Nephron (organoid): ENCODE measurements around the gene KCNK16.

Experiments used
- H3K27ac Mint-ChIP-seq, 3 experiments: 2 replicates each; pipeline ENCODE4 v1.8.0; 2020; ENCODE audit warnings: mixed read lengths in 3 of 3, mild to moderate bottlenecking in 2 of 3, moderate library complexity in 1 of 3
- H3K27me3 Mint-ChIP-seq: 2 replicates; pipeline ENCODE4 v1.8.0; 2021; ENCODE audit warnings: low read depth, mild to moderate bottlenecking, moderate library complexity, mixed read lengths
- H3K36me3 Mint-ChIP-seq: 2 replicates; pipeline ENCODE4 v1.8.0; 2020; ENCODE audit warnings: low read depth, mixed read lengths
- H3K4me1 Mint-ChIP-seq: 2 replicates; pipeline ENCODE4 v1.8.0; 2020; ENCODE audit warnings: mixed read lengths
- H3K4me3 Mint-ChIP-seq, 3 experiments: 2 replicates each; pipeline ENCODE4 v1.8.0; 2020; ENCODE audit warnings: mild to moderate bottlenecking in 3 of 3, mixed read lengths in 3 of 3, moderate library complexity in 2 of 3
- H3K9me3 Mint-ChIP-seq: 2 replicates; pipeline ENCODE4 v1.8.0; 2020; ENCODE audit warnings: mixed read lengths
- TF ChIP-seq, protein P1 (sequence below), 3 experiments: fragments of 200-600 bp; sonication (generic); IDR thresholded peaks; one replicate each; pipeline ENCODE4 v1.5.0; 2021; ENCODE audit warnings: antibody characterized with exemption in 3 of 3; ENCODE audit not compliant: unreplicated experiment in 3 of 3

The KCNK16 gene

GRCh38 chr6:39333644-39334438 lies 11.3 kb upstream of the KCNK16 start:
- Mint-ChIP-seq H3K9me3 (no peaks in the 10 kb centered on the region), H3K4me1 (peaks cover 7% of the 10 kb centered on the region), H3K4me3 (no peak overlapping the region), H3K27ac (no peak overlapping the region), H3K36me3 (no peaks in the 10 kb centered on the region), H3K27me3 (peaks cover 55% of the 10 kb centered on the region)
- TF ChIP-seq, protein P1, sequence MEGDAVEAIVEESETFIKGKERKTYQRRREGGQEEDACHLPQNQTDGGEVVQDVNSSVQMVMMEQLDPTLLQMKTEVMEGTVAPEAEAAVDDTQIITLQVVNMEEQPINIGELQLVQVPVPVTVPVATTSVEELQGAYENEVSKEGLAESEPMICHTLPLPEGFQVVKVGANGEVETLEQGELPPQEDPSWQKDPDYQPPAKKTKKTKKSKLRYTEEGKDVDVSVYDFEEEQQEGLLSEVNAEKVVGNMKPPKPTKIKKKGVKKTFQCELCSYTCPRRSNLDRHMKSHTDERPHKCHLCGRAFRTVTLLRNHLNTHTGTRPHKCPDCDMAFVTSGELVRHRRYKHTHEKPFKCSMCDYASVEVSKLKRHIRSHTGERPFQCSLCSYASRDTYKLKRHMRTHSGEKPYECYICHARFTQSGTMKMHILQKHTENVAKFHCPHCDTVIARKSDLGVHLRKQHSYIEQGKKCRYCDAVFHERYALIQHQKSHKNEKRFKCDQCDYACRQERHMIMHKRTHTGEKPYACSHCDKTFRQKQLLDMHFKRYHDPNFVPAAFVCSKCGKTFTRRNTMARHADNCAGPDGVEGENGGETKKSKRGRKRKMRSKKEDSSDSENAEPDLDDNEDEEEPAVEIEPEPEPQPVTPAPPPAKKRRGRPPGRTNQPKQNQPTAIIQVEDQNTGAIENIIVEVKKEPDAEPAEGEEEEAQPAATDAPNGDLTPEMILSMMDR (IDR thresholded peaks at IDR 0.05; ENCODE audit: unreplicated experiment in 3 of 3): no peak

DNA sequence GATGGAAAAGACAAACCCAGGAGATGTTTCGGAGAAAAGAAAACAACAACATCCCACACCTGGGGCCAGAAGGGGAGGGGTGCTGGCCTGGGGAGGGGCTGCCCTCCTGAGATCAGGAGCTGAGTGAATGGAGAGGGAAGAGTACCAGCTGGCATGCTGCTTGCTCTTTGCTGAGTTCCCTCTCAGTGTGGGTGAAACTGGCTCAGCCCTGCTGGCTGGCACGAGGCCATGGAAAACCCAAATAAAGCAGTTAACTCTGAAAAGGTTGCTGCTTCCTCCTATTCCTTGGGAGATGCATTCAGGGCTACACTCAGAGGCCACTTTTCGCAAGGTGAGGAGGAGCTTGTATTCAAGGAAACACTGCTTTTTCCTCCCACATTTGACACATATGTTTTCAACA lies 8.0 kb upstream of the KCNK16 start:
- H3K4me1 Mint-ChIP-seq: no peaks in the 10 kb centered on the region
- no peak overlapping the region for H3K27ac Mint-ChIP-seq
- no peak overlapping the region for H3K4me3 Mint-ChIP-seq
- TF ChIP-seq, protein P1 (IDR thresholded peaks at IDR 0.05; ENCODE audit: unreplicated experiment in 3 of 3): no peak
- no peaks in the 10 kb centered on the region for H3K9me3 Mint-ChIP-seq
- H3K27me3 Mint-ChIP-seq: peaks cover 65% of the 10 kb centered on the region
- H3K36me3 Mint-ChIP-seq: no peaks in the 10 kb centered on the region

GRCh38 chr6:39330057-39330456 lies 7.6 kb upstream of the KCNK16 start:
- no peaks in the 10 kb centered on the region for H3K4me1 Mint-ChIP-seq
- H3K27me3 Mint-ChIP-seq: peaks cover 69% of the 10 kb centered on the region
- no peaks in the 10 kb centered on the region for H3K9me3 Mint-ChIP-seq
- no peak overlapping the region for H3K4me3 Mint-ChIP-seq
- no peaks in the 10 kb centered on the region for H3K36me3 Mint-ChIP-seq
- no peak overlapping the region for H3K27ac Mint-ChIP-seq
- TF ChIP-seq, protein P1 (IDR thresholded peaks at IDR 0.05; ENCODE audit: unreplicated experiment in 3 of 3): no peak

DNA sequence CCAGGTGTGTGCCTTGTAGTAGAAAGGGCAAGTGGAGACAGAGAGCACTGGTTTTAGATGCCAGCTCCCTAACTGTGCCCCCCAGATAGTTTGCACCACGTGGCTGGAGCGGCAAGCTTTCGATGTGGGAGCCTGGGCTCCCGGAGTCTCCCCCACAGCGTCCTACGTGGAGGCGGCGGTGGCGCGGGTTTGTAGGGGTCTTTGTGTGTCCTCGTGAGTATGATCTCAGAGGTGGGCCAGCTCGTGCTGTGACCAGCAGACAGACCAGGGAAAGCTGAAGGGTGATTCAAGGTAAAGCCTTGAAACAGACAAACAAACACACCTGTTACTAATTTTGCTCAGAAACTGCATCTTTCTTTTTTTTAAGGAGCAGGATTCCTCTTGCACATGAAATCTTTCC lies 5.6 kb upstream of the KCNK16 start:
- Mint-ChIP-seq H3K36me3 (no peaks in the 10 kb centered on the region), H3K4me3 (no peak overlapping the region), H3K4me1 (no peaks in the 10 kb centered on the region), H3K27me3 (peaks cover 74% of the 10 kb centered on the region), H3K9me3 (no peaks in the 10 kb centered on the region), H3K27ac (no peak overlapping the region)
- TF ChIP-seq, protein P1 (IDR thresholded peaks at IDR 0.05; ENCODE audit: unreplicated experiment in 3 of 3): no peak

- H3K9me3 Mint-ChIP-seq: no peaks in the 10 kb centered on the region
- H3K4me1 Mint-ChIP-seq: no peaks in the 10 kb centered on the region
- no peak overlapping the region for H3K4me3 Mint-ChIP-seq
- no peak overlapping the region for H3K27ac Mint-ChIP-seq
- TF ChIP-seq, protein P1 (IDR thresholded peaks at IDR 0.05; ENCODE audit: unreplicated experiment in 3 of 3): no peak
- no peaks in the 10 kb centered on the region for H3K36me3 Mint-ChIP-seq
- peaks cover 74% of the 10 kb centered on the region for H3K27me3 Mint-ChIP-seq
These were observed 5.0 kb upstream of the KCNK16 start for GRCh38 chr6:39327507-39327906.

- H3K4me1 Mint-ChIP-seq: no peaks in the 10 kb centered on the region
- H3K27me3 Mint-ChIP-seq: peaks cover 78% of the 10 kb centered on the region
- TF ChIP-seq, protein P1 (IDR thresholded peaks at IDR 0.05; ENCODE audit: unreplicated experiment in 3 of 3): no peak
- H3K9me3 Mint-ChIP-seq: peaks cover 7% of the 10 kb centered on the region
- H3K4me3 Mint-ChIP-seq: no peak overlapping the region
- H3K36me3 Mint-ChIP-seq: no peaks in the 10 kb centered on the region
- H3K27ac Mint-ChIP-seq: no peak overlapping the region
These were observed 741 bp downstream of the KCNK16 start for GRCh38 chr6:39321761-39322160.
